ENCODE measurements around the gene REG1A.

Gene REG1A

DNA sequence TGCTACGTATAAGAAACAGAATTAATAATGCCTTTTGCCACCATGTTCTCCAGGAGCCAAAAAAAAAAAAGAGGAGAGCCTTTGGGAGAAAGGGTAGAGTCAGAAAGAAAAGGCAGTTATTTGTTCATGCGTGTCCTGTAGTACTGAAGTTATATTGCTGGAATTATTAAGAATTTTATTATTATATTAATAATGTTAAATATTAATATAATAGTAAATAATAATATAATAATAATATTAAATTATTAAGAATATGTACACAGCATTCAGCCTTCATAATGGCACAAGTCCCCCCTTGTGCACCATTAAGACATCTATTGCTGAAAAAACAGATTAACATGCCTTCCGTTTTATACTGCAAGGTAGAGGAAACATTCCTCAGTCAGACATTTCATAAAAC lies 8.1 kb downstream of the REG1A start:
- DNase-seq: no peak

DNA sequence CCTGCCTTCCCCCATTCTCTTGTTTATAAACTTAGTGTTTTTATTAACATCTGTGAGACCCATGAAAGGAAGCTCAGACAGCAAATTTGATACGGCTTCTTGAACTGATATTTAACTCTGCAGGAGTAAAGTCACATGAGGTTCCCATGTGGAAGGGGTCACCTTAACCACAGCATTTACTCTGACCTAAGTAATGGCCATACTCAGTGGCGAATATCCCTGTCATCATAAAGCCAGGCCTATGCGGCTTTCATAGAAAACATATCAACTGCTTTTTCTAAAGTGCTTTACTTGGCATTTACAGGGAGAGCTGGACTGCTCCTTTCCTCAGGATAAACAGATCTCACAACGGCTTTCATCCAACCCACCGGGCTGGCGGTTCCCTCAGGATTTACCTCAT lies 9.0 kb downstream of the REG1A start:
- DNase-seq: no peak

DNA sequence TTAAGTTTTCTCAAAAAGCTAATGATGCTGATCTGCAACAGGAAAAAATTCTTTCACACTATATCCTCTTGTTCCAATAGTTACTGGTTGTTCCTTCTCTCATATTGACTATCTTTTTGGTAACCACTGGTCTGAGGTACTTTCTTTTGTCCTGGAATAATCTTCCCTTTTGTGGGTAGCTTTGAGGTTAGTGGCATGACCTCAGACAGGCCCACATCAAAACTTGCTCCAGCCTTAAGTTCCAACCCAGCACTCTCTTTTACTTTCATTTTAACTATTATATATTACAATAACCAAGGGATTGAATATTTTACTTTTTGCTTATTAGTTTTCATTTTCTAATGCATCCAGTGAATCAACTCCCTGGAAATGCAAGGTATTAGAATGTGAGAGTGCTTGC lies 9.5 kb downstream of the REG1A start:
- DNase-seq: no peak

DNA sequence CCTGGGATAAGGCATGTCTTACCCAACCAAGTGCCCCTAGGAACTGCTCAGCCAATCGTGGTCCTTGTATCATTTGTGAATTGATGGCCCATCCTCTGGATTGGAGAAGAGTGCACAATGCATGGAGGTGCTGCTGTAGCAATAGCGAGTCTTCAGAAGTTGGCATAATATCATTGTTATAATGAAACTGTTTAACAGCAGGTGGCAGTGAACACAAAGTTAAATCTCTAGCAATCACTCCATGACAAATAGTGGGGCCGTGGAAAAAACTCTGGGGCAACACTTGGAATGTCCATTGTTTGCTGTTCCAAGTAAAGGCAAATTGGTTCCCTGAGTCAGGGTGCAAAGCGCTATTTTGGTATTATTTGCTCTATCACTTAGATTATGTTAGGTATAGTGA lies 11.4 kb downstream of the REG1A start:
- no peak for DNase-seq

DNA sequence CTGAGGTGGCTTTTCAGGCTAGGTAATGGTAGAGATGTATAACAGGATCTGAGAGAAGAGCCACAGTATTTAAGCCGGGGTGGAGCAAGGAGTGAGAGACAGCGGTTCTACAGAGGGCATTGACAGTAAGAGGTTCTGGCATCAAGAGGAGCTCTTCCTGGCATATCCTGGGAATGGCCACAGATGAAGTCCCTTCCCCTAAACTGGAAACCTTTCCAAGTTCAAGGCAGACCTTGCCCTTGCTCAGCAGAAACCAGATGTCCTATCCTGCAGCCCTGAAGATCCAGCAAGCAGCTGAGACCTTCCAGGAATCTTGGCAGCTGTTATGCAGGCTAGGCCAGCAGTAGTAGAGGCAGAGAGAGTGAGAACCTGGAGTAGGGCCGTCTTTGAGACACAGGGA lies 18.1 kb downstream of the REG1A start:
- DNase-seq: no peak

DNA sequence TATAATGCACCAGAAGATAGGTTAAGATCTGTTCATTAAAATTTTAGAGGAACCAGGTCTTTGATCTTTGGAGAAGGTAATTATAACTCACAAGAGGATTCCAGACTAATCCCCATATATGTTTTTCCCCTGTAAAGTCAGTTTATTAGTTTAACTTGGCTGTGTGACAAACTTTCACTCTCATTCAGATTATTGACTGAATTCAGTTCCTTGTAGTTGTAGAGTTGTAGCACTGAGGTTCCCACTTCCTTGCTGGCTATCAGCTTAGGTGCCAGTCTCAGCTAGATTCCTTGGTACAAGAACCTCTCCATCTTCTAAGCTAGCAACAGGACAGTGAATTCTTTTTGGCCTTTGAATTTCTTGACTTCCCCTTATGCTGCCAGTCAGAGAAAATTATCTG lies 19.1 kb downstream of the REG1A start:
- DNase-seq: no peak

DNA sequence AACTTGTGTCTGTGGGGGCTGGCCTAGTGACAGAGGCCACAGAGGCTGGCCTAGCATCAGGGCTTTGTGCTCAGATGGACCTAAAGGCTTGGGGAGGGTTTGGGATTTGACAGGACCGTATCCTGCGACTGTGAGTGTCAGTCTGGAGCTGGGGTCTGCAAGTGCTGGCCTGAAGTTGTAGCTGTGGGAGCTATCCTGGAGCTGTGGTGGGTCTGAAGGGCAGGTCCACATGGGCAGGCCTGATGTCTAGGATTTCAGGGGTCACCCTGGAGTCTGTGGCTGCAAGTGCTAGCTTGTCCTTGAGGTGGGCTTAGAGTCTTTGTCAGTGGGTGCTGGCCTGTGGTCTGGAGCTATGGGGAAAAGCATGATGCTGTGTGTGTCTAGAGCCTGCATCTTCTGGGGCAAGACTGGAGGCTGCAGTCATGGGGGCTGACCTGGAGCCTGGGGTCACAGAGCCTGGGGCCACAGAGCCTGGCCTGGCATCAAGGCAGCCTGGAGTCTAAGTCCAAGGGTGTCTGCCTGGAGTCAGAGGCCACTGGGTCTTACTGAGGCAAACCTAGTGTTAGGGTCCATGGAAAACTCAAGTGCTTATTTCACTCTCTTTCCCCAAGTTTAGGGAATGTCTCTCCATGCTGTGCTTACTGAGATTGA lies 35.7 kb downstream of the REG1A start:
- DNase-seq: no peak

DNA sequence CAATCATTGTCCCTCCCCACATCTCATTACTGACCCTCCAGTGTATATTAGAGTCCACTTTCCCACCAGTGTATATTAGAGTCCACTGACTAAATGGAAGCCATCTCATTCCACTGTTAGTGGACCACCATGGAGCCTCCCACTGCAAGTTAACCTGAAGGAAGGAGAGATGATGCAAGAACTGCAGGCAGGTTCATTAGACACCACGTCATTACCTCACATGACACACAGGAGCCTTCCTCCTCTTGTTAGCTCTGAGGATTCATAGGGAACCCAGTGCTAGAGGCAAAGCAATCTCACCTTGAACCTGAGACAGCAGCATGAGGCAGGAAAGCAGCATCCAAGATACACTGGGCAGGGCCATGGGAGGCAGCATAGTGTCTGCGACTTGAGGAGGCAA lies 38.7 kb downstream of the REG1A start:
- DNase-seq: no peak

DNA sequence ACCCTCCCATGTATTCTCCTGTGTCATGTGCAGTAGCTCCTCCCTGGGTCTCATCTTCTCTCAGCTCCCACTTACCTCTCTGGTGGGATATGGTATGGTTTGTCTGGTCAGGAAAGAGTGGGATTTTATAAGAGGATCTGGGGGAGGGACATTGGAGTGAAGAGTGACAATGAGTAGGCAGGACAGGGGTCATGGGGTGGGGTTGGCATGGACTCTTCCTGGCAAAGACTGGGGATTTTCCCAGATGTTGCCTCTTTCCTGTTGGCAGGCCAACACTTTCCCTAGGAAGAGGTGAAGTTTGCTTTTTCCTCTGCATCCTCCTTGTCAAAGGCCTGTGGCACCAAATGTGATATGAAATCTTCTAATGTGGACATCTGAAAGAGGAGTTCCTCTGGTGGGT lies 39.4 kb downstream of the REG1A start, which contains the start of gene REG3A:
REG3A (minus strand) TSS at position 101 of the 400 bp plus-strand sequence. CDS start 348 bp downstream, outside the sequence.
- DNase-seq: no peak

DNA sequence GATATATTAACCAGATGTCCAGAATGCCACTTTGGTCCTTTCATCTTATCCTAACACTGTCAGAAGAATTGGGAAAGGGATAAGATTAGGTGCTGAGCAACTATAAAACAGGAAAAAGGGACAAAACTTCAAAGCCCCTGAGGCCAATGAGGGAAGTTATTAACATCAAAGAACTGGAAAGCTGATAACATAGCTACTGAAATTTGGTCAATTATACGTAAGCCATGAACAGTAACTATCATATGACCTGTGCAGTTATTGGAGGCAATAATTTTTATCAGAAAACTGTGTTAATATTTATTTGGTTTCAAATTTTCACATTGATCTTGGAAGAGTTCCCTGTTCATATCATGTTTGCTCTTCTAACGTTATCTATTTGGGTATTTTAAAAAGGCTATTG lies 41.8 kb downstream of the REG1A start:
- DNase-seq: no peak

DNA sequence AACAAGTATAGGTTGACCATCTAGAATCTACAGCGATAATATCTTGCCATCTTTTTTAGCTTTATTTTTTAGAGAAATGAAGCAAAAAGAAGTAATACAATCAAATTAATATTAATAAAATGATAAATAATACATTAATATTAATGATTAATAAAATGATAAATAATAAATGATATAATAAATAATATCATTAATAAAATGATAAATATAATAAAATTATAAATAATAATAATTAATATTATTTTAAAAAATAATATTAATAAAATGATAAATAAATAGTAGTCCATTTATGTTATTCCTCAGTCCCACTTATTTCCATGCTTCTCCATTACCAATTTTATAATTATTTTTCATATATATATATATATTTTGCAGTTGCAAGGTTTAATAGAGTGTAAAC lies 42.5 kb downstream of the REG1A start:
- no peak for DNase-seq

DNA sequence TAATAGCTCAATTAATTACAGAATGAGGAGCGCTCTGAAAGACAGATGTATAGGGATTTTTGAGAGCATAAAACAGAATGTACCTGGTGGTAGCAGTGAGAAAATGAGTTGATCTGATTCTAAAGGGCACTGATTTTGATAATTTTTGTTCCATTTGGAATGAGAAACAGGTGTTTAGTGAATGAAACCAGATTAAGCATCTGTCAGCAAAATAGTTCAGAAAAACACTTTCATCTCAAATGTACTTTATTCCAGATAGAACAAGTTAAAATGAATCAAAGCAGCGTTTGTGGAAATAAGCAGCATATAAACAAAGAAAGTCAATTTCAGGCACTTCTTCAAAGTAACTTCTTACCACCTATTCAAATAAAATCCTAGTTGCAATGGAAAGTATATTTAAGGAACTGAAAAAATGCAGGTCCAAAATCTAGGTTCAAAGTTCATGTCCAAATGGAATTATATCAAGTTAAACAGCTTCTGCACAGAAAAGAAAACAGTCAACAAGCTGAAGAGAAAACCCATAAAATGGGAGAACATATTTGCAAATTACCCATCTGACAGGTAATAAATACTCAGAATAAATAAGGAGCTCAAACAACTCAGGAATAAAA lies 51.2 kb downstream of the REG1A start:
- DNase-seq: no peak

Measured in NCI-H2081 (cell line).